Stimulated activated CD8-positive, alpha-beta memory T cell treated with anti-CD3 and anti-CD28 coated beads, Interleukin-15, amount 100 ng/mL, for 48 hours (primary cell): ENCODE measurements around the gene SUPT3H.

Source experiments
- DNase-seq, 2 donors: peaks; one replicate each; pipeline ENCODE4 v3.0.0-alpha.2; 2020; ENCODE audit warnings: low read depth in 2 of 2

The SUPT3H gene

GRCh38 chr6:44955145-44955544 lies 422.6 kb downstream of the SUPT3H start:
- no peak for DNase-seq

GRCh38 chr6:44954281-44954680 lies 423.5 kb downstream of the SUPT3H start:
- DNase-seq: no peak

DNA sequence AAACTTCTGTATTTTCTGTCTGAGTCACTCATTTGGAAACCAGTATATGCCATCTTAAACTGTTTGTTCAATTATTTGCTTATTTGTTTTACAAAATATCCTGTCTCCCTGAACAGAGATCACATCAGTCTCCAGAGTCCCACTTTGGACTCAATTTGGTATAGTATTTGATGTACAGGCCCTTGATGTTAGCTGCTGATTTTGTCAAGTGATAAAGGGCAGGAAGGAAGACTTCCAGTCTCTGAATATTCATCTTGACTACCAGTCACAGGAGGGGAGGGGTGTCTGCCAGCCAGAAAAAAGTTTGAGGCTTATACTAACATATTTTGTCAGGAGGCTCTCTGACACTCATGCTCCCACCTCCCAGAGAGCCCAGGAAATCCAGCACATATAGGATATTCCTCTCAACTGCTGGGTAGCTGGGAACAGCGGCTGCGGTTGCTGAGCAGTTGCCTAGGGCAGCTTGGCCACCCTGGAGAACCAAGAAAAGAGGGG lies 426.4 kb downstream of the SUPT3H start:
- no peak for DNase-seq

DNA sequence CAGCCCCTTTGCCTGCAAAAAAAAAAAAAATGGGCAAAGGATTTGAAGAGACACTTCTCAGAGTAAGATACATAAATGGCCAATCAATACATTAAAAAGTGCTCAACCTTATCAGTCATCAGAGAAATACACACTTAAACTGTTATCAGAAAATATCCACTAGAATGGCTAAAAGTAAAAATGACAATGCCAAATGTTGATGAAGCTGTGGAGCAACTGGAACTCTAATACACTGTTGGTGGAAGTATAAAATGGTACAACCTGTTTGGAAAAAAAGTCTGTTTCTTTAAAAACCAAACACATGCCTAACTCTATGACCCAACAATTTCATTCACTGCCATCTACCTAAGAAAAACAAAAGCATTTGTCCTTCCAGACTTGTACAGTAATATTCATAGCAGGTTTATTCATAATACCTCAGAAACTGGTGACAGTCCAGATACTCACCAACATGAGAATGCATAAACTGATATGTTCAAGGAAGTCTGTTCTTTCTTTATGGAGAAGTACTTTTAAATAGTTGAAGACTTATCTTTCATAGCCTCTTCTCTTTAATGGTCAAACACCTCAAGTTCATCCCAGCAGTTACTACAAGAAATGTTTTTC lies 428.0 kb downstream of the SUPT3H start:
- DNase-seq: no peak

GRCh38 chr6:44943541-44943940 lies 434.2 kb downstream of the SUPT3H start:
- DNase-seq: no peak

GRCh38 chr6:44942798-44943197 lies 434.9 kb downstream of the SUPT3H start:
- DNase-seq: no peak

DNA sequence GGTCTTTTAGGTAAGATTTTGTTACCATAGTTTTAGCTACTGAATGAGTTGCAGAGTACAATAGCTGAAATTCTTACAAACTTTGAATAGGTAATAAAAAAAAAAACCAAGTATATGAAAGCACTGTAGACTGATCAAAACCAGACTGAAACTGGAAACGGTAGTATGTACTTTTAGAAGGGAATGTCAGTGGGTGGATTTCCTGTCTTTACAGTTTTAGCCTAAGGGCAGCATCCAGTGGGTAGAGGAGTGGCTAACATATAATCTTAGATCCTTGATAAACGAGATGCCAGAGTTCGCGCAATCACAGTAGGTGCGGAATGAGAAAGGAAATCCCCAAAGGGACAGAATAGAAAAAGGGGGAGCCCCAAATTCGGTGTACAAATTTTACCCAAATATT lies 435.5 kb downstream of the SUPT3H start:
- no peak for DNase-seq

DNA sequence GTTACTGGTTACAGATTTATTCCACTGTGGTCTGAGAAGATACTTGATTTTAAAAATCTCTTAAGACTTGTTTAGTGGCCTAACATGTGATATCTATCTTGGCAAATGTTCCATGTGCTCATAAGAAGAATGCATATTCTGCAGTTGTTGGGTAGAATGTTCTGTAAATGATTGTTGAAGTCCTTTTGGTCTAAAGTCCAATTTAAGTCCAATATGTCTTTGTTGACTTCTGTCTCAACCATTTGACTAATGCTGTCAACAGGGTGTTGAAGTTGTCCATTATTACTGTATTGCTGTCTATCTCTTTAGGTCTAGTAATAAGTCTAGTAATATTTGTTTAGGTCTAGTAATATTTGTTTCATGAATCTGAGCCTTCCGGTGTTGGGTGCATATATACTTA lies 437.4 kb downstream of the SUPT3H start:
- no peak for DNase-seq

DNA sequence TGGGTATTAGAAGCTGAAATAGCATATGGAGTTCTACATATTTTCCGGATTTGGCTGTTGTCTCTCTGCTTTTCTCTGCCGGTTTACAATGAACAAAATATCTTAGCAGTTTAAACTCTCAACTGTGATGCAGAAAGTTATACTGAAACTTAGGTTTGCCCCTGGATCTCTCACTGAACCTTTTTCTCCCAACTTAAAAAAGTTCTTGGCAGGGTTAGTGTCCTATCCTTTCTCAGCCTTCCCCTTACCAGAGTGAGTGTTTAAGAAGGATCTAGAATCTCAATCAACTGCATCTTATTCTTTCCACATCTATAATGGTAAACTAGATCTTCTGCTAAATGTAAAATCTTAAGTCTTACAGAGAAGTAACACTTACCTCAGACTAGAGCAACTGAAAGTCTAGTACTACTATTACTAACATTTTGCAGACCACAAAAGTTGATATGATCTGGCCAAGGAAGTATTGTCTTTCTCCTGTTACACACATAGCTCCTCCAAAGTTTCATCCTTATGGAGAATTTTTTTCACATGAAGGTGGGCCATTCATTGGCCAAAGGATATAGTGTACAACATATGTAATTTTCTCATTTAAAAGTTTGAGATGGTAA lies 441.9 kb downstream of the SUPT3H start:
- DNase-seq: no peak

GRCh38 chr6:44933108-44933507 lies 444.6 kb downstream of the SUPT3H start:
- DNase-seq: no peak

- peak in 1 of 2 donors; percentile 17 for DNase-seq
Observed at GRCh38 chr6:44932651-44933091, 445.1 kb downstream of the SUPT3H start.

GRCh38 chr6:44931385-44931784 lies 446.3 kb downstream of the SUPT3H start:
- no peak for DNase-seq

GRCh38 chr6:44926556-44926955 lies 451.2 kb downstream of the SUPT3H start:
- no peak for DNase-seq

DNA sequence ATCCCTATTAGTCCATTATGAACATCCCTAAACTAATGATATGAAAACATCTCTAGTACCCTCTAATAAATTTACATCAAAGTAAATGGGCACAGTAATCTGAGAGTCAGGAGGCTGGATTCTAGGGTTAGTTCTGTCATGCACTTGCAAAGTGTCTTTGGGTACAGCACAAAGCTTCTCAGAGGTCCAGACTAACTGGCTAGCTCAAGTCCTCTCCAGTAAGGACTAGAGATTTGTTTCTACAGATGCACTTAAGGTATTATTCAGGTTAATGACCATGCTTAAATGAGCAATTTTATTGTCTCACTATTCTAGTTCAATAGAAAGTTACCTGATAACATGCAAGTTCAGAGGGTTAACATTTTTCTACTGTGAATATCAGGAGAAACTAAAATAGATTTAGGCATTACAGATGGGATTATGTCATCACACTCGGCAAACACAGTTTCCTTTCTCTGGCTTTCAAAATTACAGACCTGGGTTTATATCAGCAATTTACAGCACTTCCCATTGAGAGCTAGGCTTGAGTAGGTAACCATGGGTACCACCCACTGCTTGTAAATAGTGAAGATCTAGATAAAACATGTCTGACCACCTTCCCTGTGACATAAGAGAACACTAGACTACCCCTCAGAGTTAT lies 452.5 kb downstream of the SUPT3H start:
- DNase-seq: no peak

- no peak for DNase-seq
Observed at GRCh38 chr6:44923444-44923843, 454.3 kb downstream of the SUPT3H start.

DNA sequence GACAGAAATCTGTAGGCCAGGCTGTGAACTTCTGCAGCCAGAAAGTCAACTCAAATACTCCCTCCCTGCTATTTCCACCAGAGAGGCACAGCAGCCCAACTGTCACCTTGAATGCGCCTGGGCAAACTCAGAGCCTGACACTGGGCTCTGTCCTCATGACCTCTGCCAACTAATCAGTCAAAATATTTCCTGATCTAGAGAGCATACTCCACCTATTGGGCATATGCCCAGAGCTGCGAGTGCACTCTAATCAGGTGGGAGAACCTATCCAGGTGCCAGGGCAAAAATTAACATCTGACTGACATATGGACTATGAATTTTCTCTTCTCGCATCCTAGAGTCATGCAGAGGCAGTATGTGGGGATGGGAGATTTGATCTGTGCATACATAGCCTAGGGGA lies 455.9 kb downstream of the SUPT3H start:
- no peak for DNase-seq

DNA sequence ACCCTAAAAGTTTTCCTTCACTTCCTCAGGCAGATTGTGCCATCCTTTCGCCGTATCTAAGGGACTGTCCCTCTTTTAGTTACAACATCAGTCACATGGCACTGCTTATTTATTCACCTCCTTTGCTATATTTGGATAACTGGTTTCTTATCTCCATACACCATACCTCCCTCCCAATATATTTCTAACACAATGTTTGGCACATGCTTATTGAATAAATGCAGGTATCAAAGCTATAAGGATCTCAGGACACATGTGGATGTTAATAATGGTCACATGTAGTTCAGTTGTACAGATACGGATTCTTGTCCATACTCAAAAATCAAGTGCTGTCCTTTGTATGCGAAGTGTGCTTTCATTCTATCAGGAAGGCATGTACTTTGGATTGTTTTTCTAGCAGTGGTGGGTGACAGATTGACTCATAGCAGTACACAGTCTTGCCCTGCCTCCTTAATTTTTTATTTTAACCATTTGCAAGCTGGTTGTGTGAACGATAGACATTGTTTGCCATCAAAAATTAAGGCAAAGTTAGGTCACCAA lies 456.7 kb downstream of the SUPT3H start:
- DNase-seq: no peak

GRCh38 chr6:44918671-44919296 lies 458.9 kb downstream of the SUPT3H start:
- DNase-seq: no peak

- no peak for DNase-seq
Observed at GRCh38 chr6:44917430-44917829, 460.3 kb downstream of the SUPT3H start.

DNA sequence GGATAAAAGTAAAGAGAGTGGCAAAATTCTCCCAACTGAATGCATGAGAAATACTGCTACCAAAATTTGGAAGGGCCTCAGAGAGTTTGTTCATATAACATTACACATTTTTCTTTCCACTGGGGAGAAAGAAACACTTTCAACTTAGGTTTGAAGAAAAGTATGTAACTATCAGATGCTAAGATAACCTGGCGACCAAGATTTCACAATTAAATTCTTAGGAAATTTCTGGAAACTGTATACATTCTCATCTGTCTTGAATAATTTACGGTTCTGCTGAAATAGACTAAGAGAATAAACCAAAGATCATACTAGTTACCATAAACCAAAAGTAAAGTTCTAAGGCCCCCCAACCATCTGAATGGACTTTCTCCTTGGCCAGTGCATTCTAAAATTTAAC lies 462.6 kb downstream of the SUPT3H start:
- no peak for DNase-seq

DNA sequence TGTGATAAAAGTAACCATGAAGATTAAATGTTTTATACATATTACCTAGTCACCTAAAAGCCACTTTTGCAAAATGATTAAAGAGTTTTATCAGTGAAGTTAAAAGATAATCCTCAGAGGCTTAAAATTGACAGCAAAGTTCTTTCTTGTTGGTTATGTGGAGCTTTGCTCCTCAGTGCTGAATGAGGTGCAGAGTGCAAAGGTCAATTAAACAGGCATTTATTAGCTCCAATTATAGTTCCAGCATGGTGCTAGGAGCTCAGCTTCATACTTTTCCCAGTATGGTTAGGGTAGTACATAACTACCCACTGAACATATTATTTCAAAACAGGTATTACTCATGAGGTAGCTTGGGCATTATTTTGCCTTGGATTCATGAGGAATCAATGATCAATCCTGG lies 463.6 kb downstream of the SUPT3H start:
- no peak for DNase-seq

GRCh38 chr6:44906761-44907160 lies 471.0 kb downstream of the SUPT3H start:
- no peak for DNase-seq
